Middle frontal gyrus (tissue), 1 donor: ENCODE measurements around the gene PGA5.

Source experiments
- DNase-seq: peaks from one replicate; pipeline ENCODE4 v3.0.0-alpha.2; 2015; ENCODE audit warnings: low spot score; ENCODE audit errors: extremely low spot score

PGA5 gene

GRCh38 chr11:61293867-61294716, 53.1 kb downstream of the PGA5 start:
- DNase-seq, result no peak

- DNase-seq, result no peak
Observed at GRCh38 chr11:61294717-61295595, 54.0 kb downstream of the PGA5 start, which contains the start of gene VWCE. Gene VWCE, minus strand, starts transcription at chr11:61295316. Its CDS starts 279 bp downstream, at chr11:61295037.

GRCh38 chr11:61295596-61295926, 54.6 kb downstream of the PGA5 start:
- DNase-seq, result no peak

DNA sequence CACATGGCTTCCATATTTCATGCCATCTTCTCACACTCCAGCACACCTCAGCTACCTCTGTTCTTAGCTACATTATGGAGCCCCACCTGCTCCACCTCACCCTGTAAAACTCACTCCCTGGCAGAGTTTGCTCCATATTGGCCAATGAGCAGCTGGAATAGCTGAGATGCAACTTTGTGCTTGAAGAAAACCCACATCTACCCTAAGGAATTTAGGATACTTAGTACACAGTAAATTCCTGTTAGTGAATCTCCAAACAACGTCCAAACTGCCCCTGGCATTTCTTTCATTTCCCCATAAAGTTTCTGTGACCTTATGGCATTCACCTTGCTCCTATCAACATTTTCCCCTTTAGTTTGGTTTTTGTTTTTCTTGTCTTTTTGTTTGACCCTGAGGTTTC, 56.4 kb downstream of the PGA5 start:
- DNase-seq, result no peak

GRCh38 chr11:61297746-61298145, 56.8 kb downstream of the PGA5 start:
- DNase-seq, result no peak

DNA sequence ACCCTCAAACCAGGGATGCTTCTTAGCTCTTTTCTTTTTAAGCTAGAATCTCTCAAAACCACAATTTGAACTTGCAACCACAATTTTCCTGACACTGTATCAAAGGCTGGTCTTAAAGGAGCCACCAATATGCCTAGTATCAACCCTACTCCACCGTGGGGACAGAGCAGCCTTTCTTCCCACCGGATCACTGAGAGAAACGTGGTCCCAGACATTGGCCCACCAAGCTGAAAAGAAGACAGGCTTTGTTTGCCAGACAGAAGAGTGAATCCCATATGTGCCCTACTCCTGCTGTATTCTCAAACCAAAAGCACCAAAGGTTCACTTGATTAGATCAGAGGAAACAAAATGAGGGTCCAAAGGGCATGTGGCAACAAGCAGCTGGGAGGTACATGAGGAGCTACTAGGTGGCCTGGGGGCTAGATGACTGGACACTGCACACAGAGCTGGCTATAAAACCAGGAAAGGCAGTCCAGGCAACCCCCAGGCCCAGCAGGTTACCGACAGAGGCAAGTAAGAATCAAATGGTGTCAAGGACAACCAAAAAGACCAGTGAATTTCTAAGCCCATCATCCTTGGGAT, 57.8 kb downstream of the PGA5 start:
- DNase-seq, result no peak
